Endothelial cell of umbilical vein (primary cell): ENCODE measurements around the gene GABRR2. TPM values are rescaled to one million over a fixed set of nuclear protein-coding genes. Genes with fewer than 3 reads are reported as not detected.

Experiments used
- BruUV-seq: library from RNA; stranded (reverse); fragments of 400-500 nt; replicated peaks from 2 replicates; lab custom pipeline; 2021; lab: Mats Ljungman, UMichigan
- CTCF ChIA-PET: fragments of 300-600, 350-600 bp; sonication (Branson Sonifier 250); formaldehyde crosslinking; loops from one replicate; lab custom pipeline; 2021; ENCODE audit warnings: antibody characterized with exemption, inconsistent platforms; lab: Charles Lee
- POLR2A ChIA-PET: fragments of 300-600, 350-600 bp; sonication (Branson Sonifier 250); formaldehyde crosslinking; loops from one replicate; lab custom pipeline; 2021; ENCODE audit warnings: antibody characterized with exemption, inconsistent platforms; lab: Charles Lee
- DNase-seq: peaks from one replicate; pipeline ENCODE4 v3.0.0-alpha.2; 2011; ENCODE audit warnings: low read depth, low spot score
- FAIRE-seq: peaks from 2 replicates; lab custom pipeline; 2011; peaks lifted over from hg19 to GRCh38; lab: Jason Lieb, UNC
- H2AFZ ChIP-seq: 2 replicates; pipeline ENCODE4 v1.6.0; 2012; ENCODE audit warnings: low read depth, low read length, control low read depth, inconsistent platforms
- H3K27ac ChIP-seq: 2 replicates; pipeline ENCODE4 v1.5.1; 2011; ENCODE audit warnings: low read depth, mild to moderate bottlenecking, control low read depth, low read length, moderate library complexity; ENCODE audit not compliant: insufficient read depth
- H3K27me3 ChIP-seq, 2 experiments: 2 replicates each; pipeline versions ENCODE4 v1.6.0 to v1.6.1; 2011; ENCODE audit warnings: low read length in 2 of 2, mixed read lengths in 1 of 2; ENCODE audit not compliant: control insufficient read depth in 2 of 2, insufficient read depth in 2 of 2
- H3K36me3 ChIP-seq, 2 experiments: 2 replicates in 1 of 2; 3 replicates in 1 of 2; pipeline ENCODE4 v1.5.1; 2011; ENCODE audit warnings: low read length in 2 of 2, mild to moderate bottlenecking in 1 of 2, moderate library complexity in 1 of 2; ENCODE audit not compliant: control insufficient read depth in 2 of 2, insufficient read depth in 2 of 2; ENCODE audit errors: extremely low read depth in 1 of 2
- H3K4me1 ChIP-seq: 3 replicates; pipeline ENCODE4 v1.5.1; 2011; ENCODE audit warnings: mild to moderate bottlenecking, low read length; ENCODE audit not compliant: control insufficient read depth, insufficient read depth; ENCODE audit errors: extremely low read depth
- H3K4me2 ChIP-seq: 2 replicates; pipeline ENCODE4 v1.6.1; 2011; ENCODE audit warnings: low read length, control low read depth, mixed read lengths; ENCODE audit not compliant: insufficient read depth
- H3K4me3 ChIP-seq, 3 experiments: fragments of 200-600 bp in 1 of 3; sonication (generic), shearing (Covaris generic) in 1 of 3; replicated peaks in 1 of 3; 2 replicates each; pipeline ENCODE4 v1.5.1; 2011 to 2016; ENCODE audit warnings: control low read depth in 3 of 3, low read length in 3 of 3, mild to moderate bottlenecking in 2 of 3, inconsistent platforms in 1 of 3, low read depth in 1 of 3, moderate library complexity in 1 of 3; ENCODE audit not compliant: insufficient read depth in 1 of 3
- H3K79me2 ChIP-seq: 2 replicates; pipeline ENCODE4 v1.6.0; 2012; ENCODE audit warnings: low read length, inconsistent platforms; ENCODE audit not compliant: control insufficient read depth, insufficient read depth
- H3K9ac ChIP-seq: replicated peaks from 2 replicates; pipeline ENCODE3; 2011; ENCODE audit warnings: low read length, control low read depth; ENCODE audit not compliant: insufficient read depth; ENCODE audit errors: extremely low read depth
- H3K9me1 ChIP-seq: replicated peaks from 3 replicates; pipeline ENCODE4 v1.6.0; 2011; ENCODE audit warnings: mild to moderate bottlenecking, low read length; ENCODE audit not compliant: control insufficient read depth, insufficient read depth; ENCODE audit errors: extremely low read depth
- H3K9me3 ChIP-seq: replicated peaks from 2 replicates; pipeline ENCODE4 v1.5.1; 2012; ENCODE audit warnings: low read length, inconsistent platforms; ENCODE audit not compliant: control insufficient read depth, insufficient read depth
- H4K20me1 ChIP-seq: replicated peaks from 2 replicates; pipeline ENCODE3; 2011; ENCODE audit warnings: mild to moderate bottlenecking, low read length; ENCODE audit not compliant: control insufficient read depth, insufficient read depth; ENCODE audit errors: extremely low read depth
- CTCF ChIP-seq, 2 donors: IDR thresholded peaks; 1 replicate in 1 of 2; 2 replicates in 1 of 2; pipeline ENCODE4 v1.5.1; 2011; ENCODE audit warnings: low read length in 2 of 2, mild to moderate bottlenecking in 2 of 2, moderate library complexity in 2 of 2, control low read depth in 1 of 2, inconsistent platforms in 1 of 2, low read depth in 1 of 2; ENCODE audit not compliant: insufficient read depth in 1 of 2; ENCODE audit errors: extremely low read depth in 1 of 2
- EZH2 ChIP-seq: IDR thresholded peaks from 2 replicates; pipeline ENCODE4 v1.6.1; 2012; ENCODE audit warnings: borderline replicate concordance, low read depth, mild to moderate bottlenecking, moderate library complexity, low read length, inconsistent platforms; ENCODE audit not compliant: severe bottlenecking
- FOS ChIP-seq: IDR thresholded peaks from 2 replicates; pipeline ENCODE4 v1.6.1; 2011; ENCODE audit warnings: mild to moderate bottlenecking, low read length, moderate library complexity, borderline replicate concordance; ENCODE audit not compliant: insufficient read depth
- GATA2 ChIP-seq: IDR thresholded peaks from 2 replicates; pipeline ENCODE4 v1.7.0; 2011; ENCODE audit warnings: low read depth, mild to moderate bottlenecking, moderate library complexity, mixed read lengths, low read length; ENCODE audit not compliant: insufficient read length, insufficient read depth
- JUN ChIP-seq: IDR thresholded peaks from 2 replicates; pipeline ENCODE4 v1.6.1; 2011; ENCODE audit warnings: borderline replicate concordance, low read depth; ENCODE audit not compliant: insufficient read length, insufficient read depth
- MAX ChIP-seq: IDR thresholded peaks from 2 replicates; pipeline ENCODE4 v1.6.1; 2011; ENCODE audit not compliant: insufficient read depth, insufficient read length
- MYC ChIP-seq: IDR thresholded peaks from one replicate; pipeline ENCODE4 v1.6.1; 2011; ENCODE audit warnings: mild to moderate bottlenecking, low read depth, low read length
- POLR2A ChIP-seq: IDR thresholded peaks from 2 replicates; pipeline ENCODE4 v1.6.1; 2012; ENCODE audit warnings: low read depth, mild to moderate bottlenecking, control low read depth, low read length
- POLR2AphosphoS5 ChIP-seq: IDR thresholded peaks from 2 replicates; pipeline ENCODE4 v1.6.1; 2012; ENCODE audit warnings: low read depth, mild to moderate bottlenecking, control low read depth, low read length, moderate library complexity; ENCODE audit not compliant: insufficient read depth
- dilution Hi-C: fragments of 300-500 bp; cut with MboI; formaldehyde crosslinking; loops from one replicate; pipeline ENCODE4 v1.15.0; 2019; ENCODE audit warnings: low sequenced_read_pairs; ENCODE audit not compliant: extremely low pct_ligation_motif_present
- intact Hi-C: fragments of 100-400 bp; cut with micrococcal nuclease; formaldehyde crosslinking; loops from one replicate; pipeline ENCODE4 v1.10.0; 2022
- polyA plus RNA-seq, 4 experiments: library from polyadenylated mRNA; depleted of rRNA in 3 of 4; stranded (reverse) in 3 of 4; unstranded in 1 of 4; fragments of >200 nt; gene quantifications; 2 replicates each; pipeline versions ENCODE4 v1.2.1 to v1.2.3, GENCODE V29; 2011 to 2012; ENCODE audit warnings: missing spikeins in 1 of 4
- total RNA-seq: library from RNA; stranded (reverse); gene quantifications from 2 replicates; pipeline ENCODE4 v1.2.3, GENCODE V29; 2021

Gene GABRR2
- total and polyA plus RNA-seq, 2 donors (not counting 3 experiments of a cell fraction or from before 2014, with no cell fraction given) = 1.4 to 3.6 TPM

DNA sequence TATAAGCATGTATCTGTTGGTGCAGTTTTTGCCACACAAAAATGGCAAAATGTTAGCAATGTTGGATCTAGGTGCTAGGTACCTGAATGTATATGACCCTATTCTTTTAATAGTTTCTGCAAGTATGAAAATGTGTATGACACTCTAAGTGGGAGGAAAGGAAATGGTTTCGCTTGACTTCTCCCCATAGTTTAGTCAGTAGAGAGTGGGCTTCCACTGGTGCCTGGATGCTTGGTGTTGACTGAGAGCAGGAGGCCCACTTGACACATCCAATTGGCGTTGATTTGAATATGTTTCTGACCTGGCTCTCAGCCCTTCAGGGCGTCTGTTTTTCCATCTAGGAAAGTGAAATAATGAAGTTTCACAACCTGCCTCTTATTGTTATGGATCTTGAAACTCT, 56.2 kb downstream of the GABRR2 start:
- FAIRE-seq (no peak), DNase-seq (no peak)
- Histone ChIP-seq H3K9me3 (no peaks in the 10 kb centered on the region), H3K4me3 (no peak overlapping the region), H3K9me1 (no peaks in the 10 kb centered on the region), H3K9ac (no peak overlapping the region), H3K27ac (no peak overlapping the region), H3K79me2 (no peaks in the 10 kb centered on the region), H3K4me1 (peaks cover 11% of the 10 kb centered on the region), H3K36me3 (no peaks in the 10 kb centered on the region), H4K20me1 (no peaks in the 10 kb centered on the region), H3K27me3 (no peaks in the 10 kb centered on the region), H2AFZ (no peak overlapping the region), H3K4me2 (no peak overlapping the region)
- ChIA-PET CTCF (interaction anchor here (1.1 kb wide), 1 partner anchor 14 kb away, joined by 3 read pairs; no protein-coding TSS in a partner anchor), POLR2A (no interaction called here)
- TF ChIP-seq GATA2 (no peak), FOS (no peak), MYC (no peak), POLR2A (no peak), JUN (no peak), EZH2 (no peak), CTCF (IDR thresholded peaks at IDR 0.05; ENCODE audit: extremely low read depth in 1 of 2, insufficient read depth in 1 of 2, low read depth in 1 of 2, low read length in 2 of 2) (no peak), POLR2AphosphoS5 (no peak), MAX (no peak)
- no TSS peak for BruUV-seq
- dilution Hi-C loops (no loop called here), intact Hi-C loops (no loop called here)
